Testis (tissue), 2 donors: ENCODE data around the gene BBS10.
"Not testable (repeated sequence)": the region's sequence is repeated elsewhere in the genome, so short reads cannot be mapped to it uniquely, and the experiment has no call there.

ENCODE experiments used
- POLR2A ChIP-seq: fragments of 450-650 bp; IDR thresholded peaks from one replicate; pipeline ENCODE4 v1.6.1; 2017; ENCODE audit warnings: antibody characterized with exemption, mild to moderate bottlenecking, moderate library complexity
- TF ChIP-seq, protein P1 (sequence below), 3 experiments: fragments of 450-650 bp in 2 of 3; fragments of 200-600 bp in 1 of 3; sonication (generic) in 1 of 3; IDR thresholded peaks; one replicate each; pipeline ENCODE4 v1.5.1; 2016 to 2019; ENCODE audit warnings: antibody characterized with exemption in 3 of 3, mild to moderate bottlenecking in 2 of 3, moderate library complexity in 1 of 3

DNA sequence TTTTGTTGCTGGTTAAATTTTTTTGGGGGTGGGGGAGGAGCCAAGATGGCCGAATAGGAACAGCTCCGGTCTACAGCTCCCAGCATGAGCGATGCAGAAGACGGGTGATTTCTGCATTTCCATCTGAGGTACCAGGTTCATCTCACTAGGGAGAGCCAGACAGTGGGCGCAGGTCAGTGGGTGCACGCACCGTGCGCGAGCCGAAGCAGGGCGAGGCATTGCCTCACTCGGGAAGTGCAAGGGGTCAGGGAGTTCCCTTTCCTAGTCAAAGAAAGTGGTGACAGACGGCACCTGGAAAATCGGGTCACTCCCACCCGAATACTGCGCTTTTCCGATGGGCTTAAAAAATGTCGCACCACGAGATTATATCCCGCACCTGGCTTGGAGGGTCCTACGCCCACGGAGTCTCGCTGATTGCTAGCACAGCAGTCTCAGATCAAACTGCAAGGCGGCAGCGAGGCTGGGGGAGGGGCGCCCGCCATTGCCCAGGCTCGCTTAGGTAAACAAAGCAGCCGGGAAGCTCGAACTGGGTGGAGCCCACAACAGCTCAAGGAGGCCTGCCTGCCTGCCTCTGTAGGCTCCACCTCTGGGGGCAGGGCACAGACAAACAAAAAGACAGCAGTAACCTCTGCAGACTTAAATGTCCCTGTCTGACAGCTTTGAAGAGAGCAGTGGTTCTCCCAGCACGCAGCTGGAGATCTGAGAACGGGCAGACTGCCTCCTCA is 28.5 kb downstream of the BBS10 start:
- TF ChIP-seq, protein P1, sequence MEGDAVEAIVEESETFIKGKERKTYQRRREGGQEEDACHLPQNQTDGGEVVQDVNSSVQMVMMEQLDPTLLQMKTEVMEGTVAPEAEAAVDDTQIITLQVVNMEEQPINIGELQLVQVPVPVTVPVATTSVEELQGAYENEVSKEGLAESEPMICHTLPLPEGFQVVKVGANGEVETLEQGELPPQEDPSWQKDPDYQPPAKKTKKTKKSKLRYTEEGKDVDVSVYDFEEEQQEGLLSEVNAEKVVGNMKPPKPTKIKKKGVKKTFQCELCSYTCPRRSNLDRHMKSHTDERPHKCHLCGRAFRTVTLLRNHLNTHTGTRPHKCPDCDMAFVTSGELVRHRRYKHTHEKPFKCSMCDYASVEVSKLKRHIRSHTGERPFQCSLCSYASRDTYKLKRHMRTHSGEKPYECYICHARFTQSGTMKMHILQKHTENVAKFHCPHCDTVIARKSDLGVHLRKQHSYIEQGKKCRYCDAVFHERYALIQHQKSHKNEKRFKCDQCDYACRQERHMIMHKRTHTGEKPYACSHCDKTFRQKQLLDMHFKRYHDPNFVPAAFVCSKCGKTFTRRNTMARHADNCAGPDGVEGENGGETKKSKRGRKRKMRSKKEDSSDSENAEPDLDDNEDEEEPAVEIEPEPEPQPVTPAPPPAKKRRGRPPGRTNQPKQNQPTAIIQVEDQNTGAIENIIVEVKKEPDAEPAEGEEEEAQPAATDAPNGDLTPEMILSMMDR (IDR thresholded peaks at IDR 0.05), result not testable (repeated sequence)
- not testable (repeated sequence) for TF ChIP-seq POLR2A
